ENCODE results near the gene KLHL5. TPM values are rescaled to one million over a fixed set of nuclear protein-coding genes. Genes with fewer than 3 reads are reported as not detected.

The KLHL5 gene
- total RNA-seq, 1 donor from 2014 or later = 29.6 TPM

- DNase-seq (ENCODE audit: low spot score) = peak; percentile 90
Measured at GRCh38 chr4:39044364-39044955, 17.6 kb upstream of the KLHL5 start.

- no peak for DNase-seq (ENCODE audit: low spot score)
Measured at GRCh38 chr4:39044956-39045826, 16.8 kb upstream of the KLHL5 start.

DNA sequence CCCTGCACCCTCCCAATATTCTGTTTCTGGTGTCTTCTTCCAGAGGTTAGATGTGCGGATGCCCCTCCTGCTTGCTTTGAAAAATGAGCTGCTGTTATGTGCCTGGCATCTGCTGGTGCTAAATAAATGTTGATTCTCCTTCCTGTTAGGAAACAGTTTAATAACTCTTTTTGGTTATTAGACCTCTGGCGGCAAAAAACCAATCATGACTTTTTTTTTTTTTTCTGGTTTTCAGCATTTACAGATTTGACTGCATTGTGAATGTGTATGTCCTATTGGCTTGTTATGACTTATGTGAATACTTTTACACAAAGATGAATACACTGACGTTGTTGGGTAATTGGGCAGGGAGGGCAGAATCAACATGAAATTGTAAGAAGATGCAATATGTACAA lies 16.2 kb upstream of the KLHL5 start:
- DNase-seq (ENCODE audit: low spot score) = no peak

DNA sequence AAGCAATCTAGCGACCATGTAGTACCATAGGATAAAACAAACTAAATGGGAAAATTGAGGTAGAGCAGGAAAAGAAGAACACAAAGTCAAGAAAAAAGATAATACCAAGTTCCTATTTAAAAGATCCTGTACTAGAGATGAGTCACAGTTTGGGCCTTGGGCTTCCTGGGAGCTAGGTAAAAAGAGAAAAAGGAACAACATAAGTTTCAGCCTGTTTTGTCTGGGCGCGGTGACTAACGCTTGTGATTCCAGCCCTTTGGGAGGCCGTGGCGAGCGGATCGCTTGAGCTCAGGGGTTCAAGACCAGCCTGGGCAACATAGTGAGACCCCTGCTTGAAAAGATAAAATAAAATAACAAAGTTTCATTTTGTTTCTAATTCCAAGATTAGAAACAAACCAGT lies 15.8 kb upstream of the KLHL5 start:
- no peak for DNase-seq (ENCODE audit: low spot score)

DNA sequence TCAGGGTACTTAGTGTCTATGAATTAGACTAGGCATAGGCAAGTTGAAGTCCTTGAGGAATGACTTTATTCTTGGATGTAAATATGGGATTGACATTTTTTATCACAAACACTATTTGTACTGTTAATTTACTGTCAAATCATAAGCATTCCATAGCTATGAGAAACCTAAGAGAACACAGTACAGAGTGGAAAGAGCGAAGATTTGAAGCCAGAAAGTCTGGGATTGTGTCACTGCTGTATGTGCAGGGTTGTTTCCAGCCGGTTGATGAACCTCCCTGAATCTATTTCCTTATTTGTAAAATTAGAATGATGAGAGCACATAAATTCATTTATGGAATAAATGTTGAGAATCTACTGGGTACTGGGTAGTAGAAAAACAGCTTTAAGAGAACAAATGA lies 14.4 kb upstream of the KLHL5 start:
- DNase-seq (ENCODE audit: low spot score) = no peak

DNA sequence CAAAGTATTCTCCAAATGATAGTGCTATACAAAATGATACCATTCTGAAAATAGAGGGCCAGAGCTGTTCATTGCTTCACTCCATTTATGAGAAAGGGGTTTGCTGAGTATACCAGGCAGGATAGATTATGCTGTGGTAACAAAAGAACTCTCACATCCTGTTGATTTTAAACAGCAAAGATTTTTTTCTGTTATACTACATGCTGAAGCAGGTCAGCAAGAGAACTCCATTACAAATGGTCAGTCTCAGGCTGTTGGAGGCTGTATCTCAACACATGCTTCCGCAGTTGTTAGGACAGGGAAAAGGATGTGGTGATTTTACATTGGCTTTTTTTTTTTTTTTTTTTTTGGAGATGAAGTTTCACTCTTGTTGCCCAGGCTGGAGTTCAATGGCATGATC lies 13.7 kb upstream of the KLHL5 start:
- no peak for DNase-seq (ENCODE audit: low spot score)

DNA sequence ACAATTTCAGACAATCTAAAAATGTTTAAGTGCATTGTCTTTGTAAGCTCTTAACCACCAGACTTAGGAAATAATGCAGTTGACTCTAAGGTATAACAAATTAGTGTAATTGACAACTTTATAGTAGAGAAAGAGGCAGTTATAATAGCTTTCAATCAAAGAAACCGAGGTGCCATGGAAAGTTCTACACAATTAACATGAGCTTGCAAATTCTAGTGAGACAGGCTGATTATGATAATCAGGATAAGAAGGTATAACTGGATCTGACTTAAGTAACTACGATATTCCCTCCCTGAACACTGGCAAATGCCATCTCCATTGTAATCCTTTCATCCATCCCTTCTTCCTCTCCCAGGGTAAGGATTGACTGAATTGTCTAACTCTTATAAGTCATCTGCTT lies 11.4 kb upstream of the KLHL5 start:
- no peak for DNase-seq (ENCODE audit: low spot score)

DNA sequence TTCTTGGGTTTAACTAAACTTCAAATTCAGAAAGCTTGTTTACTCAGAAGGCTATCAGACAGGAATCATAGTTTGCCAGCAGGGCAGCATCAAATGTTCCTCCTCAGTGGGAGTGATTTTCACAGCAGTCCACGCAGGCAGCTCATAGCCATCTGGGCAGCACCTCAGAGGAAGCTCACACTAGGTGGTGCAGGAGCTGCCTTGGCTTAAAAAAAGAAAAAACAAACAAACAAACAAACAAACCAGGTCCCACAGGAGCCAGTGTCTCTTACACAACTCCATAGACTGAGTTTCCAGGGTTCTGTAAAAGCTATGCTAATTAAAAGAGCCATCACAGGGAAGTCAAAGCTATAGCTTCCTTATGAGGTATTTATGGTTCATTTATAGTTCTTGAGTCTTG lies 10.5 kb upstream of the KLHL5 start:
- DNase-seq (ENCODE audit: low spot score) = no peak

GRCh38 chr4:39053983-39054382 lies 8.0 kb upstream of the KLHL5 start:
- DNase-seq (ENCODE audit: low spot score) = no peak

- no peak for DNase-seq (ENCODE audit: low spot score)
Measured at GRCh38 chr4:39054497-39054896, 7.5 kb upstream of the KLHL5 start.

DNA sequence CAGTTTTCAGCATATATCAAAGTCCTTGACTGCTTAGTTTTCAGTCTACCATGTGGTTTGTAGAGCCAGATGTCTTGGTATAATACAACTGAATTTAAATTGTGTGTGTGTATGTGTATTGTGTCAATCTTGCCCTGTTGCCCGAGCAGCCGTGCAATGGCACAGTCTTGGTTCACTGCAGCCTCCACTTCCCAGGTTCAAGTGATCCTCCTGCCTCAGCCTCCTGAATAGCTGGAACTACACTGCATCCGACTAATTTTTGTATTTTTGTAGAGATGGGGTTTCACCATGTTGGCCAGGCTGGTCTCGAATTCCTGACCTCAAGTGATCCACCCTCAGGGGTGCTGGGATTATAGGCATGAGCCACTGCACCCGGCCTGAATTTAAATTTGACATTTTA lies 6.0 kb upstream of the KLHL5 start:
- DNase-seq (ENCODE audit: low spot score) = no peak

- no peak for DNase-seq (ENCODE audit: low spot score)
Measured at GRCh38 chr4:39061457-39061856, 575 bp upstream of the KLHL5 start.

DNA sequence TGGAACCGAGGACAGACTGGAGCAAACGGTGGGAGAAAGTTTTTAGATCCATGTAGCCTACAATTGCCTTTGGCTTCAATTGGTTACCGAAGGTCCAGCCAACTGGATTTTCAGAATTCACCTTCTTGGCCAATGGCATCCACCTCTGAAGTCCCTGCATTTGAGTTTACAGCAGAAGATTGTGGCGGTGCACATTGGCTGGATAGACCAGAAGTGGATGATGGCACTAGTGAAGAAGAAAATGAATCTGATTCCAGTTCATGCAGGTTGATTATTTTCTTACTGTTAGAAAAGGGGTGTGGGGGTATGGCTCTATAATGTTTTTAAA lies 702 bp downstream of the KLHL5 start:
- no peak for DNase-seq (ENCODE audit: low spot score)

GRCh38 chr4:39063430-39063829 lies 1.4 kb downstream of the KLHL5 start:
- DNase-seq (ENCODE audit: low spot score) = no peak

GRCh38 chr4:39066371-39066770 lies 4.3 kb downstream of the KLHL5 start:
- no peak for DNase-seq (ENCODE audit: low spot score)

- DNase-seq (ENCODE audit: low spot score) = no peak
Measured at GRCh38 chr4:39067031-39067430, 5.0 kb downstream of the KLHL5 start.

GRCh38 chr4:39067451-39067850 lies 5.4 kb downstream of the KLHL5 start:
- DNase-seq (ENCODE audit: low spot score) = no peak

DNA sequence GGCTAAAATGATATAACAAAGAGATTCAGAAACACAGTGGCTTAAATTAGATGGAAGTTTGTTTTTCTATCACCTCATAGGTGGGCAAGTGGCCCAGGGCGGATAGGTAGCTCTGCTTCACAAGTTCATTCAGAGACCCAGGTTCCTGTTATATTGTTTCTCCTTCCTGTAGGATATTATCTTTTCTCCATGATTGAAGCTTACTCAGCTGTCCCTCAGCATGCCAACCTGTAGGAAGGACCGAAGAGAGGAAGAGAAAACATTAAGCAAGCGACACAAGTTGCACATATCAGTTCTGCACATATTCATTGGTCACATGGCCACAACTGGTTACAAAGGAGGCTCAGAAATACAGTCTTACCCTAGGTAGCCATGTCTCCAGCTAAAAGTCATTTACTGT lies 6.9 kb downstream of the KLHL5 start:
- no peak for DNase-seq (ENCODE audit: low spot score)

DNA sequence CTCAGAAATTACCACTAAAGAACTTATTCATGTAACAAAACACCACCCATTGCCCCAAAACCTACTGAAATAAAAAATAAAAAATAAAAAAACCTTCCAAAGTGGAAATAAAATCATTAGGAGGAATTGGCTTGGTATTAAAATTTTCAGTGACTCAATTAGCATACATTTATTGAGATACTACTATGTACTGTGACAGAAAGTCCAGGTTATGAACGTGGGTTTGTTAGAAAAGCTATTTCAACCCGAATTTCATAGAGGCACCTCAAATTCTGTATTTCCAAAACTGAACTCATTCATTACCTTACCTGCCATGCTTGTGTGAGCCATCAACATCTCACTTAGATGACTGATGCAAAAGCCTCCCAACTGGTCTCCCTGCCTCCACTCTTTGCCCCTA lies 16.8 kb downstream of the KLHL5 start:
- DNase-seq (ENCODE audit: low spot score) = no peak

- no peak for DNase-seq (ENCODE audit: low spot score)
Measured at GRCh38 chr4:39083164-39083563, 21.1 kb downstream of the KLHL5 start.

DNA sequence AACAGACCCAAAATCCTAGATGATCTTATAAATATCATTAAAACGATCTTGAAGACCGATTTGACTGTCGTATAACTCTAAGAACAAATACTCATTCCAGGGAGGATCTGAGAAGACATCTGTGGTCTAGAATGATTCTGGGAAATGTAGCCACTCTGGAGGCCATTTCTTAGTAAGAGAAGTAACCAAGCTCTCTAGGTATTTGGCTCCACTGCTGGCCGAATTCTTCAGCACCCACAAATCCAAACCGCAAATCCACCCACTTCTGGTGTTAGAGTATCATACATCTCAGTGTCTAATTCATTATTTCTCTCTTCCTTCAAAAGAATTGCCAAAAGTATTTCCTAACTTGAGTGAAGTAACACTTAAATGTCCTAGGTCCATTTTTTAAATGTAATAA lies 23.9 kb downstream of the KLHL5 start:
- DNase-seq (ENCODE audit: low spot score) = no peak

DNA sequence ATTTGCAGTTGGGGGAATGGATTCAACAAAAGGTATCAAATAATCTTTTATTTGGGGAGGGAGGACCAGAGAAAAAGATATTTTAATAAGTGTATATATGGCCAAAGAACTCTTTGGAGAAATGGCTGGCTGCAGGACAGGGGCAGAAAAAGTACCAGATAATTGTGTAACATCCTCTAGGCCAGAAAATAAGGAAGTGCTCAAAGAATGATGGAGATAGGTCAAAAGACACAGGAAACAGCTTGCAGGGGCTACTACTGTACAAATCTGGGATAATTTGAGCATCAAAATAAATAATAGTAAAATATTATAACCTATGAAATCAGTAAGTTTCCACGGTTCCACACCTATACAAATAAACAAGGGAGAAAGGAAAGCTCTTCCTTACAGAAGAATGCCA lies 34.8 kb downstream of the KLHL5 start:
- no peak for DNase-seq (ENCODE audit: low spot score)

GRCh38 chr4:39097290-39097689 lies 35.3 kb downstream of the KLHL5 start:
- DNase-seq (ENCODE audit: low spot score) = no peak

GRCh38 chr4:39102297-39102696 lies 40.3 kb downstream of the KLHL5 start:
- no peak for DNase-seq (ENCODE audit: low spot score)

Measured in mucosa of gallbladder (tissue), 1 donor.